Heart right ventricle (tissue), 16 donors: ENCODE data around the gene PLB1. TPM values are rescaled to one million over a fixed set of nuclear protein-coding genes. Genes with fewer than 3 reads are reported as not detected.
A peak's percentile ranks its signal among the peaks of the same experiment; 100 is the strongest.

ENCODE experiments used
- ATAC-seq, 8 donors: fragments of 200-7000 bp; cut with Tn5 transposase; one replicate each; pipeline ENCODE4 v1.9.1; 2020; ENCODE audit warnings: mild to moderate bottlenecking in 8 of 8, moderate library complexity in 8 of 8, moderate number of reproducible peaks in 1 of 8
- DNase-seq, 2 donors: peaks; one replicate each; pipeline ENCODE4 v3.0.0-alpha.2; 2020
- H3K27ac ChIP-seq, 10 donors: fragments of 200-600 bp; sonication (generic) in 2 of 10; one replicate each; pipeline versions ENCODE4 v1.5.0 to v1.8.0; 2020 to 2022; ENCODE audit warnings: mild to moderate bottlenecking in 3 of 10
- H3K27me3 ChIP-seq, 7 donors: fragments of 200-600 bp; one replicate each; pipeline ENCODE4 v1.8.0; 2021 to 2022; ENCODE audit warnings: mild to moderate bottlenecking in 2 of 7
- H3K36me3 ChIP-seq, 9 donors: fragments of 200-600 bp; sonication (generic) in 1 of 9; one replicate each; pipeline versions ENCODE4 v1.5.0 to v1.8.0; 2020 to 2022; ENCODE audit warnings: mild to moderate bottlenecking in 2 of 9
- H3K4me1 ChIP-seq, 9 donors: fragments of 200-600 bp; sonication (generic) in 1 of 9; one replicate each; pipeline versions ENCODE4 v1.5.0 to v1.8.0; 2020 to 2022; ENCODE audit warnings: mild to moderate bottlenecking in 4 of 9
- H3K4me3 ChIP-seq, 10 donors: fragments of 200-600 bp; sonication (generic) in 2 of 10; one replicate each; pipeline versions ENCODE4 v1.5.0 to v1.8.0; 2020 to 2022; ENCODE audit warnings: mild to moderate bottlenecking in 7 of 10, moderate library complexity in 2 of 10
- H3K9me3 ChIP-seq, 11 donors: fragments of 200-600 bp in 10 of 11; sonication (generic) in 2 of 11; one replicate each; pipeline versions ENCODE4 v1.5.0 to v1.8.0; 2013 to 2022; ENCODE audit warnings: mild to moderate bottlenecking in 2 of 11, control low read depth in 1 of 11, moderate library complexity in 1 of 11
- WGBS, 2 donors: extraction: QIAGEN DNeasy Blood & Tissue Kit; methylation state at CpG; one replicate each; pipeline ENCODE4 v1.1.7; 2013; ENCODE audit warnings: inconsistent platforms in 1 of 2; 5-methylcytosine and 5-hydroxymethylcytosine counted together
- intact Hi-C, 10 donors: fragments of 100-400 bp; cut with DNase I; formaldehyde crosslinking; loops; one replicate each; pipeline versions ENCODE4 v1.11.1 to v1.14.2; 2022
- polyA plus RNA-seq, 2 donors: library from polyadenylated mRNA; stranded (reverse); fragments of 200-250 nt; gene quantifications; one replicate each; pipeline ENCODE4 v1.2.3, GENCODE V29; 2013
- total RNA-seq, 10 donors: library from RNA; stranded (reverse); fragmentation: NEBNext Ultra II Directional in 3 of 10; extraction: Animal tissue kit (Norgen Biotek cat#: 25700) in 3 of 10; gene quantifications; one replicate each; pipeline versions ENCODE4 v1.2.1 to v1.2.4, GENCODE V29; 2021 to 2023
- TF ChIP-seq, protein P1 (sequence below), 9 donors: fragments of 200-600 bp; sonication (generic) in 2 of 9; IDR thresholded peaks; one replicate each; pipeline versions ENCODE4 v1.5.0 to v1.8.0; 2021 to 2022; ENCODE audit warnings: antibody characterized with exemption in 9 of 9, mild to moderate bottlenecking in 5 of 9, moderate library complexity in 1 of 9
- donor health status: Arrhythmogenic right ventricular cardiomyopathy.
- donor health status: ischemic (EF 13 %, LVEDD 7.1; RV severe dilation, severe dysfunction).
- donor health status: healthy with polysubstance abuse.
- donor health status: DM: no; HTN: yes; CAD: no.
- donor health status: DM: no; HTN: no; CAD: no.
- donor health status: ischemic (EF 25% LVEDD 6.9; RV normal size, moderate dysfunction).
- donor health status: ischemic (EF 25% LVEDD 5.7; RV mildly dilated, moderate dysfunction).
- donor health status: healthy.
- donor health status: DM: yes; HTN: yes; CAD: no.
- donor health status: Ischemic cardiomyopathy.
- donor health status: ischemic (EF 35%, LVEDD 5.7; RV mildly dilated, moderate dysfunction).
- donor health status: nonischemic (EF 11% LVEDD 7.7; RV severe dilation, severe dysfunction).
- donor health status: DM: yes; HTN: yes; CAD: no.
- donor health status: PGD.
- donor health status: ischemic (EF 29% LVEDD 5.4; RV normal size, mild dysfunction).
- donor health status: nonischemic (EF 23%, LVEDD 6.1; RV moderate dilation, normal function).

The PLB1 gene
- total and polyA plus RNA-seq, 12 donors = 0.34 to 6.1 (median 1.4) TPM

GRCh38 chr2:28627722-28628480, 132.0 kb downstream of the PLB1 start:
- WGBS, 2 donors = 77 to 82% methylated on average over 5 of the region's 5 CpGs
- Histone ChIP-seq H3K36me3 (peaks cover 0 to 3% (median 0%) of the 10 kb centered on the region in 9 donors), H3K27ac (peak overlapping the region in 9 of 10 donors; percentile 4 to 91 (median 87)), H3K9me3 (no peaks in the 10 kb centered on the region), H3K4me3 (no peak overlapping the region), H3K4me1 (peaks cover 21 to 55% (median 40%) of the 10 kb centered on the region in 9 donors), H3K27me3 (no peaks in the 10 kb centered on the region)
- intact Hi-C loops = loop anchor here in 3 of 10 donors (5.0 to 10.0 kb wide), 2 partner anchors 34 to 127 kb away; partner anchors contain the start of gene PPP1CB (in 2 of the 3)
- ATAC-seq (peak; percentile 23 to 65 (median 52)), DNase-seq (peak in 1 of 2 donors; percentile 45)
- TF ChIP-seq, protein P1, sequence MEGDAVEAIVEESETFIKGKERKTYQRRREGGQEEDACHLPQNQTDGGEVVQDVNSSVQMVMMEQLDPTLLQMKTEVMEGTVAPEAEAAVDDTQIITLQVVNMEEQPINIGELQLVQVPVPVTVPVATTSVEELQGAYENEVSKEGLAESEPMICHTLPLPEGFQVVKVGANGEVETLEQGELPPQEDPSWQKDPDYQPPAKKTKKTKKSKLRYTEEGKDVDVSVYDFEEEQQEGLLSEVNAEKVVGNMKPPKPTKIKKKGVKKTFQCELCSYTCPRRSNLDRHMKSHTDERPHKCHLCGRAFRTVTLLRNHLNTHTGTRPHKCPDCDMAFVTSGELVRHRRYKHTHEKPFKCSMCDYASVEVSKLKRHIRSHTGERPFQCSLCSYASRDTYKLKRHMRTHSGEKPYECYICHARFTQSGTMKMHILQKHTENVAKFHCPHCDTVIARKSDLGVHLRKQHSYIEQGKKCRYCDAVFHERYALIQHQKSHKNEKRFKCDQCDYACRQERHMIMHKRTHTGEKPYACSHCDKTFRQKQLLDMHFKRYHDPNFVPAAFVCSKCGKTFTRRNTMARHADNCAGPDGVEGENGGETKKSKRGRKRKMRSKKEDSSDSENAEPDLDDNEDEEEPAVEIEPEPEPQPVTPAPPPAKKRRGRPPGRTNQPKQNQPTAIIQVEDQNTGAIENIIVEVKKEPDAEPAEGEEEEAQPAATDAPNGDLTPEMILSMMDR (IDR thresholded peaks at IDR 0.05) = no peak

DNA sequence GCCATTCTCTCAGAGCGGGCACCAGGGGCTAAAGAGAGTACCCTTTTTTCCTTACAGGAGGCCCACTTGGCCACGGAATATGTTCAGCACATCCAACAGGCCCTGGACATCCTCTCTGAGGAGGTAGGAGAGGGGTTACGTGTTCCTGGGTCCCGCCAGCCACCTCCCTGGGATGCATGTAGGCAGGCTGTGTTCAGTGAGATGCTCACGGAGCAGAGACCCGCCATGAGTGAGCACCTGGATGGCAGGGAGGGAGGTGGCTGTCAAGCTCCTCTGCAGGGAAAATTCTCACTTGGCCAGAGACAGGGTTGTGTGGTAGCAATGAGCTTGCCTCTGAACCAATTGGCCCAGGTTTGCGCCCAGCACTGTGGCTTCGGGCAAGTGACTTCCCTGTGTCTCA, 132.6 kb downstream of the PLB1 start:
- Histone ChIP-seq H3K9me3 (no peaks in the 10 kb centered on the region), H3K27me3 (no peaks in the 10 kb centered on the region), H3K27ac (peak overlapping the region in 5 of 10 donors; percentile 10 to 90 (median 23)), H3K4me1 (peaks cover 21 to 55% (median 40%) of the 10 kb centered on the region in 9 donors), H3K4me3 (no peak overlapping the region), H3K36me3 (peaks cover 0 to 3% (median 0%) of the 10 kb centered on the region in 9 donors)
- WGBS, 2 donors = 96 to 98% methylated on average over 8 of the region's 8 CpGs
- no peak for ATAC-seq
- DNase-seq = no peak
- intact Hi-C loops = loop anchor here in 3 of 10 donors (5.0 to 10.0 kb wide), 2 partner anchors 34 to 126 kb away; partner anchors contain the start of gene PPP1CB (in 2 of the 3)
- TF ChIP-seq, protein P1 (IDR thresholded peaks at IDR 0.05) = no peak

GRCh38 chr2:28628987-28629386, 133.1 kb downstream of the PLB1 start:
- TF ChIP-seq, protein P1 (IDR thresholded peaks at IDR 0.05) = no peak
- WGBS, 2 donors = 57 to 61% methylated on average over 5 of the region's 5 CpGs
- peak in 2 of 8 donors; percentile 22 to 48 for ATAC-seq
- Histone ChIP-seq H3K36me3 (peaks cover 0 to 3% (median 0%) of the 10 kb centered on the region in 9 donors), H3K4me1 (peaks cover 21 to 58% (median 41%) of the 10 kb centered on the region in 9 donors), H3K9me3 (no peaks in the 10 kb centered on the region), H3K4me3 (no peak overlapping the region), H3K27me3 (no peaks in the 10 kb centered on the region), H3K27ac (peak overlapping the region in 4 of 10 donors; percentile 10 to 90 (median 22))
- intact Hi-C loops = loop anchor here in 3 of 10 donors (5.0 to 10.0 kb wide), 2 partner anchors 33 to 126 kb away; partner anchors contain the start of gene PPP1CB (in 2 of the 3)
- DNase-seq = peak in 1 of 2 donors; percentile 60

DNA sequence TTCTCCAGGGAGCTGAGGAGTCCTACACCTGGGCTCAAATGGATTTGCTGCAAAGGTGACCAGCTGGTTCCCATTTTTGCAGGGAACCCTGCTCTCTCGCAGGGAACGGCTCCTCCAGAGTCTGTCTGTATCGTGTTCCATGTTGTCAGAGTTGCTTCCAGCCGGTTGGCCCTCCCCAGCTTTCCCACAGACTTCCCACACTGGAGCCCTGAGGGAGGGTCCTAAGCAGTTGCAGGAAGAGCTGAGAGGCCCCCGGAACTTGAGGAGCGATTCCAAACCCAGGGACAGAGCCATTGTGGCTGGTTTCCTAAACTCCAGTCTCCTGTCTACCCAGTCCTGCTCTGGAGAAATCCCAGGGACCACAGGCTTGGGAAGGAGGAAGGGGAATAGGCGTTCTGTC, 134.1 kb downstream of the PLB1 start:
- peaks cover 22 to 61% (median 41%) of the 10 kb centered on the region in 9 donors for H3K4me1 ChIP-seq
- intact Hi-C loops = loop anchor here in 3 of 10 donors (5.0 to 10.0 kb wide), 2 partner anchors 32 to 125 kb away; partner anchors contain the start of gene PPP1CB (in 2 of the 3)
- 83% methylated on average over 7 of the region's 7 CpGs for WGBS, 2 donors

More for the DNA sequence above, 134.1 kb downstream of the PLB1 start:
- Histone ChIP-seq H3K27ac (peak overlapping the region in 4 of 10 donors; percentile 3 to 57 (median 14)), H3K27me3 (no peaks in the 10 kb centered on the region), H3K9me3 (no peaks in the 10 kb centered on the region), H3K4me3 (no peak overlapping the region), H3K36me3 (peaks cover 0 to 3% (median 0%) of the 10 kb centered on the region in 9 donors)
- TF ChIP-seq, protein P1 (IDR thresholded peaks at IDR 0.05) = no peak
- ATAC-seq (no peak), DNase-seq (no peak)
